Fibroblast of lung (primary cell): Measurements from ENCODE around the gene LPCAT1. TPM values are rescaled to one million over a fixed set of nuclear protein-coding genes. Genes with fewer than 3 reads are reported as not detected.

Experiments
- DNase-seq, 2 donors: peaks; one replicate each; pipeline versions ENCODE4 v3.0.0 to v3.0.0-alpha.2; 2010; ENCODE audit warnings: low read depth in 2 of 2
- H2AFZ ChIP-seq: 2 replicates; pipeline ENCODE4 v1.5.1; 2012; ENCODE audit warnings: low read length, control low read depth, inconsistent platforms
- H3K27ac ChIP-seq: 2 replicates; pipeline ENCODE4 v1.5.1; 2011; ENCODE audit warnings: low read length, control low read depth; ENCODE audit not compliant: insufficient read depth
- H3K27me3 ChIP-seq: 2 replicates; pipeline ENCODE4 v1.5.1; 2011; ENCODE audit warnings: mild to moderate bottlenecking, low read length; ENCODE audit not compliant: control insufficient read depth, insufficient read depth
- H3K36me3 ChIP-seq: 2 replicates; pipeline ENCODE4 v1.5.1; 2011; ENCODE audit warnings: low read length; ENCODE audit not compliant: control insufficient read depth, insufficient read depth
- H3K4me1 ChIP-seq: 2 replicates; pipeline ENCODE4 v1.5.1; 2011; ENCODE audit warnings: low read length; ENCODE audit not compliant: control insufficient read depth, insufficient read depth; ENCODE audit errors: extremely low read depth
- H3K4me2 ChIP-seq: 2 replicates; pipeline ENCODE4 v1.5.1; 2011; ENCODE audit warnings: low read length, control low read depth; ENCODE audit not compliant: insufficient read depth; ENCODE audit errors: extremely low read depth
- H3K4me3 ChIP-seq, 4 experiments: fragments of 200-600 bp in 1 of 4; sonication (generic) in 1 of 4; replicated peaks in 1 of 4; 2 replicates each; pipeline ENCODE4 v1.5.1; 2011 to 2016; ENCODE audit warnings: low read length in 4 of 4, low read depth in 3 of 4, mild to moderate bottlenecking in 3 of 4, control low read depth in 2 of 4, inconsistent platforms in 1 of 4, mixed read lengths in 1 of 4; ENCODE audit not compliant: insufficient read depth in 1 of 4; ENCODE audit errors: control extremely low read depth in 1 of 4
- H3K79me2 ChIP-seq: 2 replicates; pipeline ENCODE4 v1.5.1; 2012; ENCODE audit warnings: mild to moderate bottlenecking, low read length, inconsistent platforms; ENCODE audit not compliant: control insufficient read depth, insufficient read depth
- H3K9ac ChIP-seq: 2 replicates; pipeline ENCODE4 v1.5.1; 2011; ENCODE audit warnings: mild to moderate bottlenecking, low read length, control low read depth; ENCODE audit not compliant: insufficient read depth
- H3K9me3 ChIP-seq: 2 replicates; pipeline ENCODE4 v1.5.1; 2012; ENCODE audit warnings: low read depth, low read length; ENCODE audit not compliant: control insufficient read depth, insufficient read depth
- H4K20me1 ChIP-seq: 2 replicates; pipeline ENCODE4 v1.5.1; 2011; ENCODE audit warnings: low read length; ENCODE audit not compliant: control insufficient read depth, insufficient read depth; ENCODE audit errors: extremely low read depth
- EZH2 ChIP-seq: IDR thresholded peaks from 2 replicates; pipeline ENCODE4 v1.5.1; 2012; ENCODE audit warnings: low read length, control low read depth, mild to moderate bottlenecking; ENCODE audit errors: missing control alignments
- polyA plus RNA-seq, 2 donors: library from polyadenylated mRNA; depleted of rRNA in 1 of 2; stranded (reverse) in 1 of 2; unstranded in 1 of 2; fragments of >200 nt; gene quantifications; 2 replicates each; pipeline ENCODE4 v1.2.1, GENCODE V29; 2011 to 2012; ENCODE audit warnings: missing spikeins in 1 of 2
- total RNA-seq: library from RNA; depleted of rRNA; stranded (reverse); fragments of >200 nt; gene quantifications from 2 replicates; pipeline ENCODE4 v1.2.1, GENCODE V29; 2014
- TF ChIP-seq, protein P1 (sequence below), 2 donors: IDR thresholded peaks in 1 of 2; conservative IDR thresholded peaks in 1 of 2; 1 replicate in 1 of 2; 2 replicates in 1 of 2; pipeline ENCODE4 v1.5.1; 2011 to 2012; ENCODE audit warnings: low read length in 2 of 2, control low read depth in 1 of 2, inconsistent platforms in 1 of 2, low read depth in 1 of 2, mild to moderate bottlenecking in 1 of 2

The LPCAT1 gene
- total and polyA plus RNA-seq, 2 donors (not counting 1 experiment from before 2014, with no cell fraction given), result 50.8 to 65.2 TPM

DNA sequence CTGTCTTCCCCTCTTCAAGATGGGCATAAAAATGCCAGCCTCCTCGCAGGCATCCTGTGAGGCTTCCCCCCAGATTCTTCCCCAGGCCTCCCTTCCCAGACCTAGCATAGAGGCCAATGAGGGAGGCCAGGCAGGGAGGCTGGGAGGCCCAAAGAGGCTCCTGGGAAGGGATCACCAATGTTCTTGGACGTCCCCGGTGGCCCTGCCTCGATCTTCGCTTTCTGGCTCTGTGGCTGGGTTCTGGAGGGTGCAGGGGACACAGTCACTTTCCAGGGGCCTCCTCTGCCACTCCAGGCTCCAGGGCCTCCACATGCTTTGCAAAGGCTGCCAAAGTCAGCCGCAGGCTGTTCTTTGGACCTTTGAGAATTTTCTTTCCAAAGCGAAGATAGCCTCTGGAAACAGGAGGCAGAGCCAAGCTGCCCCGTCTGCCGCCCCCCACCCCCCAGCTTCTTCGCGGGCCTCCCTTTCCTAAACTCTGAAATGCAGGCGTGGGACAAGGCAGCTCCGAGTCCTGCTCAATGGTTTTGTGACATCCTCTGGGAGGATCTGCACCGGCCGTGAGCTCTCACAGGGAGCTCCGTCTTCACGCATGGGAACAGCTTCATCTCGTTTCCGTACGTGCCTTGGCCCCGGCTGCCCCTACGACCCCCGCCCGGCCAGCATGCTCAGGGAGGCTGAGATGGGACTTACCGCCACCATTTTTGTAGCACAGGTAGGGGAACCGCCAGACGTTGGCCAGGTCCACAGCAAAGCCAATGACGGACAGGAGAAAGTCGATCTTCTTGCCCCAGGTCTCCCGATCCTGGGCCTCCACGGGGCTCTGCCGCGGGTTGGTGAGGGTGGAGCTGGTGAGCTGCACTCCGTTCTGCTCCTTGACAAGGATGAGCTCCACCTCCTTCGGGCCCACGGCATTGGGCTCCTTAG lies 81.3 kb downstream of the LPCAT1 start:
- no peak overlapping the region for H2AFZ ChIP-seq
- no peak overlapping the region for H3K4me2 ChIP-seq
- H3K4me1 ChIP-seq, result no peaks in the 10 kb centered on the region
- H4K20me1 ChIP-seq, result no peaks in the 10 kb centered on the region
- no peak overlapping the region for H3K9ac ChIP-seq
- H3K27me3 ChIP-seq, result peaks cover 33% of the 10 kb centered on the region
- no peaks in the 10 kb centered on the region for H3K79me2 ChIP-seq
- no peaks in the 10 kb centered on the region for H3K9me3 ChIP-seq
- TF ChIP-seq EZH2, result no peak
- TF ChIP-seq, protein P1, sequence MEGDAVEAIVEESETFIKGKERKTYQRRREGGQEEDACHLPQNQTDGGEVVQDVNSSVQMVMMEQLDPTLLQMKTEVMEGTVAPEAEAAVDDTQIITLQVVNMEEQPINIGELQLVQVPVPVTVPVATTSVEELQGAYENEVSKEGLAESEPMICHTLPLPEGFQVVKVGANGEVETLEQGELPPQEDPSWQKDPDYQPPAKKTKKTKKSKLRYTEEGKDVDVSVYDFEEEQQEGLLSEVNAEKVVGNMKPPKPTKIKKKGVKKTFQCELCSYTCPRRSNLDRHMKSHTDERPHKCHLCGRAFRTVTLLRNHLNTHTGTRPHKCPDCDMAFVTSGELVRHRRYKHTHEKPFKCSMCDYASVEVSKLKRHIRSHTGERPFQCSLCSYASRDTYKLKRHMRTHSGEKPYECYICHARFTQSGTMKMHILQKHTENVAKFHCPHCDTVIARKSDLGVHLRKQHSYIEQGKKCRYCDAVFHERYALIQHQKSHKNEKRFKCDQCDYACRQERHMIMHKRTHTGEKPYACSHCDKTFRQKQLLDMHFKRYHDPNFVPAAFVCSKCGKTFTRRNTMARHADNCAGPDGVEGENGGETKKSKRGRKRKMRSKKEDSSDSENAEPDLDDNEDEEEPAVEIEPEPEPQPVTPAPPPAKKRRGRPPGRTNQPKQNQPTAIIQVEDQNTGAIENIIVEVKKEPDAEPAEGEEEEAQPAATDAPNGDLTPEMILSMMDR (conservative IDR thresholded peaks at IDR 0.05 in 1 of 2, IDR thresholded peaks at IDR 0.05 in 1 of 2; ENCODE audit: low read depth in 1 of 2, low read length in 2 of 2), result no peak
- H3K36me3 ChIP-seq, result no peaks in the 10 kb centered on the region
- no peak overlapping the region for H3K27ac ChIP-seq
- H3K4me3 ChIP-seq, result no peak overlapping the region
- no peak for DNase-seq

DNA sequence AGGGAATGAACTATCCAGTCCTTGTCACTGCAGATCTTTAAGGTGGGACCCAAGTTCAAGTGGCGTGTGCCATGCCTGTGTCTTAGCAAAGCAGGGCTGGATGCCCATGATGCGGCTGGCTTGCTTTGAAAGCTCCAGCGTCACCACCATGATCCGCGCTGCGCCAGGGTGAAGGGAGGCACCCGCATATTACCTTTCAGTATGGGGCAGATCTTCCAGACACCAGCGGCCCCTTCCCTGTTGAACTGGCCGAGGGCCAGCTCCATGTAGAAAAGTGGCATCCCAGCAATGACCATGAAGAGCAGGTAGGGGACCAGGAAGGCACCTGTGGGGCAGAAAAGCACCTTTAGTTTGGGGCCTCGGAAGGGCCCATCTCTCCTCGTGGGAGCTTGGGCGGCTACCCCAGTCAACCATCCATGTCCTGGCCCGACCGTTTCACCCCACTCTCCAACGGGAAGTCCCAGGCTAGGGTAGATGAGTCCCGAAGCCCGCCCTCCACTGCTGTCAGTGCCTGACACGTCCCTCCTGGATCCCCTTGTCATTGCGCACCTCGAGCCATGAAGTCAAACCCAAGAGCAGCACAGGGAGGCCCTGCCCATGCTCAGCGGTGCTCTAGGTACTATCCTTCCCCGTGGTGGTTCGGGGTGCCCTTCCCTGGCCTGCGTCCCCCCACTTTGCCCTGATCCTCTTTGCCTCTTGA lies 82.4 kb downstream of the LPCAT1 start:
- TF ChIP-seq, protein P1 (conservative IDR thresholded peaks at IDR 0.05 in 1 of 2, IDR thresholded peaks at IDR 0.05 in 1 of 2; ENCODE audit: low read depth in 1 of 2, low read length in 2 of 2), result no peak
- TF ChIP-seq EZH2, result no peak
- DNase-seq, result no peak

DNA sequence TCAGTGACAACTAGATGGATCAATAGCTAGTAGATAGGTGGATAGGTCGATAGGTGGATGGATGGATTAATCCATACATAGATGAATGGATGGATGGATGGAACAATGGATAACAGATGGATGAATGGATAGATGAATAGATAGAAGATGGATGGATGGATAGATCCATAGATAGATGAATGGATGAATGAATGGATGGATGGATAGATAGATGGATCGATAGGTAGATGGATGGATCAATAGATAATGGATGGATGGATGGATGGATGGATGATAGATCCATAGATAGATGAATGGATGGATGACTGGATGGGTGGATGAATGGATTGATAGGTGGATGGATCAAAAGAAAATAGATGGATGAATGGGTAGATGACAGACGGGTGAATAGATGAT lies 83.7 kb downstream of the LPCAT1 start:
- no peaks in the 10 kb centered on the region for H3K9me3 ChIP-seq
- H3K79me2 ChIP-seq, result no peaks in the 10 kb centered on the region
- H3K4me1 ChIP-seq, result no peaks in the 10 kb centered on the region
- H3K36me3 ChIP-seq, result no peaks in the 10 kb centered on the region
- H3K9ac ChIP-seq, result no peak overlapping the region
- no peak overlapping the region for H3K4me3 ChIP-seq
- TF ChIP-seq, protein P1 (conservative IDR thresholded peaks at IDR 0.05 in 1 of 2, IDR thresholded peaks at IDR 0.05 in 1 of 2; ENCODE audit: low read depth in 1 of 2, low read length in 2 of 2), result no peak
- no peak for TF ChIP-seq EZH2
- H3K27ac ChIP-seq, result no peak overlapping the region
- no peak overlapping the region for H2AFZ ChIP-seq
- H3K4me2 ChIP-seq, result no peak overlapping the region
- no peaks in the 10 kb centered on the region for H4K20me1 ChIP-seq
- DNase-seq, result no peak
- peaks cover 18% of the 10 kb centered on the region for H3K27me3 ChIP-seq

More for the DNA sequence above, 82.4 kb downstream of the LPCAT1 start:
- Histone ChIP-seq H4K20me1 (no peaks in the 10 kb centered on the region), H3K79me2 (no peaks in the 10 kb centered on the region), H3K9me3 (no peaks in the 10 kb centered on the region), H3K27ac (no peak overlapping the region), H3K36me3 (no peaks in the 10 kb centered on the region), H3K27me3 (peaks cover 25% of the 10 kb centered on the region), H3K4me1 (no peaks in the 10 kb centered on the region), H3K9ac (no peak overlapping the region), H2AFZ (no peak overlapping the region), H3K4me3 (no peak overlapping the region), H3K4me2 (no peak overlapping the region)
